SJCRH30 (cell line): ENCODE results near the gene CD47. TPM values are rescaled to one million over a fixed set of nuclear protein-coding genes. Genes with fewer than 3 reads are reported as not detected.
A peak's percentile ranks its signal among the peaks of the same experiment; 100 is the strongest.

Source experiments
- DNase-seq, 2 experiments: peaks; one replicate each; pipeline ENCODE4 v3.0.0-alpha.2; 2015 to 2020
- H3K27ac ChIP-seq: fragments of 250-450 bp; sonication (Bioruptor Pico); 2 replicates; pipeline ENCODE4 v1.5.1; 2020; ENCODE audit warnings: mild to moderate bottlenecking, moderate library complexity
- H3K27me3 ChIP-seq: fragments of 250-450 bp; sonication (Bioruptor Pico); 2 replicates; pipeline ENCODE4 v1.5.1; 2020; ENCODE audit warnings: mild to moderate bottlenecking, moderate library complexity
- H3K36me3 ChIP-seq: fragments of 250-450 bp; sonication (Bioruptor Pico); 2 replicates; pipeline ENCODE4 v1.5.1; 2020; ENCODE audit warnings: mild to moderate bottlenecking, moderate library complexity
- H3K4me1 ChIP-seq: fragments of 250-450 bp; sonication (Bioruptor Pico); 2 replicates; pipeline ENCODE4 v1.5.1; 2020; ENCODE audit warnings: mild to moderate bottlenecking, moderate library complexity
- H3K4me3 ChIP-seq: fragments of 250-450 bp; sonication (Bioruptor Pico); 2 replicates; pipeline ENCODE4 v1.5.1; 2020; ENCODE audit warnings: mild to moderate bottlenecking, moderate library complexity
- H3K9me3 ChIP-seq: fragments of 250-450 bp; sonication (Bioruptor Pico); replicated peaks from 2 replicates; pipeline ENCODE4 v1.5.1; 2020; ENCODE audit warnings: mild to moderate bottlenecking, moderate library complexity
- total RNA-seq: library from RNA; depleted of rRNA; stranded (reverse); fragments of >200 nt; shearing (Covaris generic); gene quantifications from 2 replicates; pipeline ENCODE4 v1.2.3, GENCODE V29; 2014

Gene CD47
- total RNA-seq, 1 experiment from 2014 or later: 30.7 TPM

- Histone ChIP-seq H3K36me3 (no peaks in the 10 kb centered on the region), H3K27ac (peak overlapping the region; percentile 30; the same call in 1 of the 2 replicates), H3K9me3 (no peaks in the 10 kb centered on the region), H3K27me3 (no peaks in the 10 kb centered on the region), H3K4me3 (peak overlapping the region; percentile 83), H3K4me1 (peaks cover 6% of the 10 kb centered on the region; the same call in 1 of the 2 replicates)
- peak in 1 of 2 experiments; percentile 22 for DNase-seq
Observed at GRCh38 chr3:108089579-108089978, 1.3 kb downstream of the CD47 start.

DNA sequence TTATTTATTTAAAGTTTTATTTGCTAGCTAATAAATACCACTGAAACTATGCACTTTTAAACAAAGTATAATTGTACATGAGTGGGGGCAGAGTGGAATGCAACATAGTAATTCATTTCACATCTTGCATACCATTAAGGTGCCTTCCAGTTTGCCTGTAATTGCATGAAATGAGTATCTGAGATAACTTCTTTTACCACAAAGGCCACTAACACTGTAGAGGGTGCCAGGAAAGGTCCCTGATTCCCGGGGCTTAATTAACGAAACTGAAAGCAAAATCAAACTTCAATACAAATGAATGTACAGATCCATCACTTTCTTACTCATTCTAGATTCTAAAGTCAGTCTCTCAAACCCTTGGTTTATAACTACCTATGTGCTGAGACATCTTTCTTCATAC, 2.1 kb downstream of the CD47 start:
- H3K36me3 ChIP-seq: no peaks in the 10 kb centered on the region
- no peaks in the 10 kb centered on the region for H3K27me3 ChIP-seq
- no peak for DNase-seq
- no peaks in the 10 kb centered on the region for H3K9me3 ChIP-seq
- H3K4me1 ChIP-seq: peaks cover 6% of the 10 kb centered on the region; the same call in 1 of the 2 replicates
- H3K4me3 ChIP-seq: no peak overlapping the region
- H3K27ac ChIP-seq: no peak overlapping the region

DNA sequence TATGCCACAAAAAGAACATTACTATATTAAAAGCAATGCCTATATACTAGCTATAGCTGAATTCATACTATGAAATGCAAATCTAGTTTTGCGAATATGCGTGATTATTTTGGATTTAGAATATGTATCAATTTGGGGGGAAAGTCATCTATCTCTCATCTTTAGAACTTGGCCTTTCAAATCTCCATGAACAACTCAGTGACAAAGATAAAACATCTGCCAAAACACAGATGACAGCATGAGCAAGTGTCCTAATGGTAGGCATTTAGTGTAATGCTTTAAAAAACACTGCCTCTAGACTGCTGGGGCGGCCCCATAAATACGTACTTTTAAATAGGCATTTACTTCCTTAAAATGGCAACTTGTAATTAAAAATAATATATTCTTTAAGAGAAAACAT, 2.7 kb downstream of the CD47 start:
- H3K4me1 ChIP-seq: peaks cover 6% of the 10 kb centered on the region; the same call in 1 of the 2 replicates
- no peaks in the 10 kb centered on the region for H3K9me3 ChIP-seq
- H3K36me3 ChIP-seq: no peaks in the 10 kb centered on the region
- no peak for DNase-seq
- H3K27ac ChIP-seq: no peak overlapping the region
- no peak overlapping the region for H3K4me3 ChIP-seq
- H3K27me3 ChIP-seq: no peaks in the 10 kb centered on the region

DNA sequence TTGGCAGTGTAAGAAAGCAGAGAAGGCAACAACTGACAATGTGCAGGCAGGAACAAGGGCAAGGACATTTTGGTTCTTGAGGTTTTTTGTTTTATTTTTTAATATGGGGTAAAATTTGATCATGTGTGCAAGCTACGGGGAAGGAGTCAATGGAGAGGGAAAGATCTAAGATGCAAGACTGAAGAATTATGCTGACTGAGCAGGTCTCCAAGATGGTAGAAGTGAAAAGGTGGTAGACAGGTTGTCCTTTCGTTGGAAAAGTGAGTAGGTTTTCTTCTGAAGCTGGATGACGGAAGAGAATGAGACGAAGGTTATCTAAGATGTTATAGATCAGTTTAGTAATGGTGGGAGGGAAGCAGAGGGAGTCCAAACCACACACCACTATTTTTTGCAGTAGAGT, 4.2 kb downstream of the CD47 start:
- Histone ChIP-seq H3K4me3 (no peak overlapping the region), H3K36me3 (no peaks in the 10 kb centered on the region), H3K9me3 (no peaks in the 10 kb centered on the region), H3K27ac (no peak overlapping the region), H3K27me3 (no peaks in the 10 kb centered on the region), H3K4me1 (peaks cover 6% of the 10 kb centered on the region; the same call in 1 of the 2 replicates)
- DNase-seq: no peak

- no peaks in the 10 kb centered on the region for H3K36me3 ChIP-seq
- peaks cover 6% of the 10 kb centered on the region; the same call in 1 of the 2 replicates for H3K4me1 ChIP-seq
- no peak overlapping the region for H3K4me3 ChIP-seq
- no peak overlapping the region for H3K27ac ChIP-seq
- H3K9me3 ChIP-seq: no peaks in the 10 kb centered on the region
- DNase-seq: no peak
- H3K27me3 ChIP-seq: no peaks in the 10 kb centered on the region
Observed at GRCh38 chr3:108085810-108086350, 5.0 kb downstream of the CD47 start.

GRCh38 chr3:108085370-108085769, 5.5 kb downstream of the CD47 start:
- Histone ChIP-seq H3K27me3 (no peaks in the 10 kb centered on the region), H3K4me3 (no peak overlapping the region), H3K27ac (no peak overlapping the region)

DNA sequence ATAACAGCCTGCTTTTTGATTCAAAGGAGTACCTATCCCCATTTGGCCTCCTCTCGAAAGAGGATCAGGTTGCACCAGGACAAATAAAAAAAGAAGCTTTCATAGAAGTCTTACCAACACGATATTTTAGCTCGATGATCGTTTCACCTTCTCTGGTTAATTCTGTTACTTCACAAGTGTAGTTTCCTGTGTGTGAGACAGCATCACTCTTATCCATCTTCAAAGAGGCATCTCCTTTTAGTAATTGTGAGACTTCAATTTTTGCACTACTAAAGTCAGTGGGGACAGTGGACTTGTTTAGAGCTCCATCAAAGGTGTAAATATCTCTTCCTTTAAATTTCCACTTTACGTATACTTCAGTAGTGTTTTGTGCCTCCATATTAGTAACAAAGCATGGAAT, 11.0 kb downstream of the CD47 start:
- Histone ChIP-seq H3K27ac (no peak overlapping the region), H3K27me3 (0 out of 2 replicates have a peak, but pooled peaks cover 3% of the 10 kb centered on the region), H3K9me3 (no peaks in the 10 kb centered on the region), H3K4me3 (no peak overlapping the region), H3K4me1 (no peaks in the 10 kb centered on the region), H3K36me3 (peaks cover 2% of the 10 kb centered on the region; the same call in 1 of the 2 replicates)
- no peak for DNase-seq

More at GRCh38 chr3:108085370-108085769, 5.5 kb downstream of the CD47 start:
- no peaks in the 10 kb centered on the region for H3K36me3 ChIP-seq
- H3K4me1 ChIP-seq: peaks cover 6% of the 10 kb centered on the region; the same call in 1 of the 2 replicates
- DNase-seq: no peak
- no peaks in the 10 kb centered on the region for H3K9me3 ChIP-seq

DNA sequence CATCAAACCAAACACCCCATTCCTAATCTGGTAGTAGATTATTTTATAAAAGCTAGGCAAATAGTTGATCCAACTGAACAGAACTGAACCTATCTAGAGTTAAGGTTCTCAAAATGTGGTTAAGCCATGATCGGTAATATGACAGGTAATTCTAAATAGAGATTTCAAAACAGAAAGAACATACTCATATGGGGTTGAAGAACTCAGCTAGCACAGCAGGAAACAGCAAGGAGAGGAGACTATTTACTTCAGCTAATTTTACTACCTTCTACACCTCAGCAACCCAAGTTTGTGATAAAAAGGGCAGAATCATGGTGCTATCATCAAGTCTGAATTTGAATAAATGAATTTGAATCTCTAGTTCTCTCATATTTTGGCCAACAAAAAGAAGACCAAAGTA, 11.8 kb downstream of the CD47 start:
- no peak overlapping the region for H3K4me3 ChIP-seq
- peaks cover 2% of the 10 kb centered on the region; the same call in 1 of the 2 replicates for H3K36me3 ChIP-seq
- no peak for DNase-seq
- H3K9me3 ChIP-seq: no peaks in the 10 kb centered on the region
- 0 out of 2 replicates have a peak, but pooled peaks cover 3% of the 10 kb centered on the region for H3K27me3 ChIP-seq
- H3K27ac ChIP-seq: no peak overlapping the region
- no peaks in the 10 kb centered on the region for H3K4me1 ChIP-seq

DNA sequence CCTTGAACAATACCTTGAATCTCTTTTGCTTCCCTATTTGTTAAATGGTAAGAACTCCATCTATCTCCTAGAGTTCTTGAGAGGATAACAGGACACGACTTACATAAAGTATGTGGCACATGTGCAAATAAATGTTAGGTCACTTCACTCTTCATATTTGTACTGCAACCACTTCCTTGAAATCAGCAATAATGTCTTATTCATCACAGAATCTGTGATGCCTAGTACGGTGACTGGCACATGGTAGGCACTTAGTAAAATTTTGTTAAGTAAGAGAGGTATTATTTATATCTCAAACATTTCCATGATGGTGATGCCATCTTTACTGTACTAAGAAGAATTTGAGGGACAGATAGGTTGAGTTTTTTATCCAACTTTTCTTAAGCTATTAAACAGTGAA, 14.3 kb downstream of the CD47 start:
- H3K9me3 ChIP-seq: no peaks in the 10 kb centered on the region
- H3K27me3 ChIP-seq: 0 out of 2 replicates have a peak, but pooled peaks cover 3% of the 10 kb centered on the region
- no peak for DNase-seq
- H3K27ac ChIP-seq: no peak overlapping the region
- no peak overlapping the region for H3K4me3 ChIP-seq
- H3K4me1 ChIP-seq: no peaks in the 10 kb centered on the region
- peaks cover 2% of the 10 kb centered on the region; the same call in 1 of the 2 replicates for H3K36me3 ChIP-seq

DNA sequence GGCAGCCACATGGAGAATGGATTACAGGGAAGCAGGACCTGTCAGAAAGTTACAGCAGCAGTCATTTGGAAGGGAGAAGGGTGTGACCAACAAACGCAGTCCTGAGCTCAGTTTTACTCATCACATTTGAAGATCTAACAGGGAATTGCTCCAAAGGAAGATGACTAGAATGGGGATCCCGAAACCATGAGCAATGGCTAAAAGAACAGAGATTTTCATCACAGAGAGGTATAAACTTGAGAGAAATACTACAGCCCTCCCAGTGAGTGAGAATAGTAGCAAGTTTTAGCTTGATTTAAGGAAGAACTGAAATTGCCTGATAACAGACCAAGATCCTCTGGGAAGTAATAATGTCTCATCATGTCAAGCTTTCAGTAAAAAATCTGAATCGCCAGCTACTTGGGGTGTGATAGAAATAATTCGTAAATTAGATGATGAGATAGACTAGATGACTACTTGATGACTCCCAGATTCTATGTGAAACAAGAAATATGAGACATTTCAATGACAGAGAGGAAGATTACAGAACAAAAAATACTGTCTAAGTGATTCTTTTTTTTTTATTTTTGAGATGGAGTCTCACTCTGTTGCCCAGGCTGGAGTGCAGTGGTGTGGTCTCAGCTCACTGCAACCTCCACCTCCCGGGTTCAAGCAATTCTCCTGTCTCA, 16.9 kb downstream of the CD47 start:
- H3K4me1 ChIP-seq: no peaks in the 10 kb centered on the region
- H3K4me3 ChIP-seq: no peak overlapping the region
- H3K27ac ChIP-seq: no peak overlapping the region
- H3K36me3 ChIP-seq: no peaks in the 10 kb centered on the region; the same call in 1 of the 2 replicates
- no peaks in the 10 kb centered on the region for H3K9me3 ChIP-seq
- H3K27me3 ChIP-seq: 0 out of 2 replicates have a peak, but pooled peaks cover 3% of the 10 kb centered on the region
- DNase-seq: no peak

- Histone ChIP-seq H3K36me3 (no peaks in the 10 kb centered on the region; the same call in 1 of the 2 replicates), H3K9me3 (no peaks in the 10 kb centered on the region), H3K27me3 (no peaks in the 10 kb centered on the region), H3K4me1 (no peaks in the 10 kb centered on the region), H3K27ac (no peak overlapping the region), H3K4me3 (no peak overlapping the region)
- no peak for DNase-seq
Observed at GRCh38 chr3:108071368-108071767, 19.5 kb downstream of the CD47 start.

DNA sequence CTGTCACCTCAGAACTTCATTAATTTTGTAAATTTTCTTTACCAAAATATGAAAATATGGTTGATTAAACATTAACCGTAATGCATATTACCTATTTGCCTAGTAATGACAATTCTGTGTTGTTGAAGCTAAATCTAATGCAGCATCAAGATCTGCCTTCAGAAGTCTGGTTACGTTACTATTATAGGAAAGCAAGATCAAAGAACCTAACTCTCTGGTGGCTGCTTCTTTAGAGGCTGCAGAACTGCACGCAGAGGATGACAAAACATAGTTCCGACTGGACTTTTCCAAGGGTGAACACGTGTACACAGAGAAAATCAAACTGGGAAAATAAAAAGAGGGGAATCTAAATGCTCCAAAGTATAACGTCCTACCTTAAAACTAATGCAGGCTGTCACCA, 20.5 kb downstream of the CD47 start:
- no peak overlapping the region for H3K27ac ChIP-seq
- no peaks in the 10 kb centered on the region for H3K27me3 ChIP-seq
- DNase-seq: no peak
- no peaks in the 10 kb centered on the region for H3K4me1 ChIP-seq
- no peaks in the 10 kb centered on the region; the same call in 1 of the 2 replicates for H3K36me3 ChIP-seq
- H3K4me3 ChIP-seq: no peak overlapping the region
- no peaks in the 10 kb centered on the region for H3K9me3 ChIP-seq

- H3K27ac ChIP-seq: no peak overlapping the region
- H3K9me3 ChIP-seq: no peaks in the 10 kb centered on the region
- H3K4me3 ChIP-seq: no peak overlapping the region
- no peaks in the 10 kb centered on the region for H3K27me3 ChIP-seq
- H3K36me3 ChIP-seq: no peaks in the 10 kb centered on the region; the same call in 1 of the 2 replicates
- H3K4me1 ChIP-seq: no peaks in the 10 kb centered on the region
- DNase-seq: no peak
Observed at GRCh38 chr3:108067768-108068167, 23.1 kb downstream of the CD47 start.

DNA sequence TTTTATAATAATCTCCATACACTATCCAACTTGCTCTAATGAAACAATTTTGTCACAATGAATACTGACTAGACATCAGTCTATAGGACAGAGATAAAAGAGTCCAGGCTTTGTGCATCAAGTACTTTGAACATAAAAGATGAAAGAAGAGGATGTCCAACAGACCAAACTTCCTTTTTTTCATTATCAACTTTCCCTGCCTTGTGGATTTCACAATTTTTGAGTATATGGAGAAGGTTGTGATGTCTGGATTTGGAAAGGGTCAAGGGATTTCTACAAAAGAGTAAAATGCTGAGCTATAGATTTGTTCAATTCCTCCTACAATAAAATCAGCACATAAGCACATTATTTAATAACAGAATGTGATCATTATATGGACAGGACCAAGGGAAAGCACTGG, 25.7 kb downstream of the CD47 start:
- H3K36me3 ChIP-seq: no peaks in the 10 kb centered on the region; the same call in 1 of the 2 replicates
- H3K4me1 ChIP-seq: no peaks in the 10 kb centered on the region
- no peak overlapping the region for H3K4me3 ChIP-seq
- DNase-seq: no peak
- no peaks in the 10 kb centered on the region for H3K9me3 ChIP-seq
- H3K27ac ChIP-seq: no peak overlapping the region
- no peaks in the 10 kb centered on the region for H3K27me3 ChIP-seq

DNA sequence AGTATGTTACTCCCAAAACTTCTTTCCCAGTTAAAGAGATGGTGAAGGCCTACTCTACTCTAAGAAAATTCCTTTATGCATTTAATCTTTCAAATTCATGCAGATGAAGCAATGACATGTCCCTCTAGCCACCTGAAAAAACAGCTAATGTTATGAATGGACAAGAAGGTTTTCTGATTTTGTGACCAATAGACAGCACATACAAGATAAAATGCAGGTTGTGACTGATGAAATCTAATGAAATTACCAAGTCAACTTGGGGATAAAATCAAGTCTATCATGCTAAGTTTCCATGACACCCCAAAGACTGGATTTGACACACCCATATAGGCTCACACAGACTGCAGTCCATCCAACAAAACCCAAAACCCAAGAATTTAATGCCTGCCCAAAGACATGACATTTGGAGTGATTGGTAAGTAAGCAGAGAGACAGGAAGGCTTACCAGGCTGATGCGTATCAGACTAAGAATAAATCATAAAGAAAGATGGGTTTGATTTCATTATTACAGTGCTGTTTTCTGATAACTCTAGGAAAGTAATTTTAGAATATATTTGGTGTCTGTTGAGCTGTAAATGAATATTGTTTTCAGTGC, 26.4 kb downstream of the CD47 start:
- H3K9me3 ChIP-seq: no peaks in the 10 kb centered on the region
- DNase-seq: no peak
- no peaks in the 10 kb centered on the region for H3K4me1 ChIP-seq
- no peak overlapping the region for H3K4me3 ChIP-seq
- no peaks in the 10 kb centered on the region; the same call in 1 of the 2 replicates for H3K36me3 ChIP-seq
- no peaks in the 10 kb centered on the region for H3K27me3 ChIP-seq
- no peak overlapping the region for H3K27ac ChIP-seq
